ENCODE measurements around the gene C1orf122. TPM values are rescaled to one million over a fixed set of nuclear protein-coding genes. Genes with fewer than 3 reads are reported as not detected.

The C1orf122 gene
- total and polyA plus RNA-seq, 10 of the 15 experiments (the other 5 are each of a cell fraction or from before 2014, with no cell fraction given): 1.6 to 35.8 (median 14.8) TPM

- Histone ChIP-seq H3K36me3 (ENCODE audit: control insufficient read depth in 2 of 2, insufficient read depth in 2 of 2, low read length in 1 of 2) (no peaks in the 10 kb centered on the region), H3K9ac (ENCODE audit: control insufficient read depth, insufficient read depth, low read length) (no peak overlapping the region), H3K79me2 (ENCODE audit: control insufficient read depth, insufficient read depth, low read length) (no peaks in the 10 kb centered on the region; the same call in 1 of the 2 replicates), H2AFZ (ENCODE audit: control insufficient read depth, low read depth, low read length) (peak overlapping the region; percentile 17), H3K4me3 (peak overlapping the region; percentile 44; the same call in 1 of the 2 replicates), H3K27ac (ENCODE audit: control insufficient read depth, insufficient read depth) (no peak overlapping the region), H4K20me1 (ENCODE audit: control insufficient read depth, insufficient read depth) (no peaks in the 10 kb centered on the region), H3K9me3 (replicated peaks; ENCODE audit: control insufficient read depth, insufficient read depth, low read length) (no peaks in the 10 kb centered on the region), H3K27me3 (replicated peaks in 1 of 2; ENCODE audit: control insufficient read depth in 2 of 2, insufficient read depth in 2 of 2, low read length in 1 of 2) (peaks cover 0 to 1% of the 10 kb centered on the region in 2 experiments; a peak in 1 of 4 replicates), H3K4me2 (ENCODE audit: control insufficient read depth, insufficient read depth) (peak overlapping the region; percentile 25; the same call in 1 of the 2 replicates), H3K4me1 (ENCODE audit: control insufficient read depth, insufficient read depth, low read length) (peaks cover 17% of the 10 kb centered on the region)
- DNase-seq (ENCODE audit: low read depth, low spot score) (no peak), ATAC-seq (no peak), FAIRE-seq (peak; percentile 7)
- in situ Hi-C loops (cut with MboI) (no loop called here), intact Hi-C loops (cut with micrococcal nuclease; ENCODE audit: unreplicated experiment) (no loop called here)
- TF ChIP-seq MEF2A (IDR thresholded peaks at IDR 0.05; ENCODE audit: insufficient read depth, low read depth, low read length): no peak
- no peak for TF ChIP-seq CBX3 (IDR thresholded peaks at IDR 0.05; ENCODE audit: borderline replicate concordance, low read depth)
- no peak for TF ChIP-seq WRNIP1 (IDR thresholded peaks at IDR 0.05; ENCODE audit: borderline replicate concordance, low read depth, low read length)
- TF ChIP-seq NR2C2 (IDR thresholded peaks at IDR 0.05; ENCODE audit: borderline replicate concordance, control insufficient read depth, insufficient read length, low read depth): no peak
- TF ChIP-seq ESRRA (IDR thresholded peaks at IDR 0.05; ENCODE audit: low read length): no peak
- TF ChIP-seq SMAD1 (IDR thresholded peaks at IDR 0.05; ENCODE audit: low read depth, partially characterized antibody): no peak
- no peak for TF ChIP-seq CHD2 (IDR thresholded peaks at IDR 0.05; ENCODE audit: borderline replicate concordance, low read depth, low read length)
- no peak for TF ChIP-seq CREB1 (IDR thresholded peaks at IDR 0.05; ENCODE audit: low read depth)
- no peak for TF ChIP-seq NBN (IDR thresholded peaks at IDR 0.05)
- TF ChIP-seq MTA2 (IDR thresholded peaks at IDR 0.05; ENCODE audit: low read depth): no peak
- no peak for TF ChIP-seq STAT1 (conservative IDR thresholded peaks at IDR 0.05)
- no peak for TF ChIP-seq YBX1 (IDR thresholded peaks at IDR 0.05)
- ChIA-PET POLR2A (no interaction called here), RAD21 (ENCODE audit: unreplicated experiment) (no interaction called here), SMC1A (ENCODE audit: uncharacterized antibody, unreplicated experiment) (interaction anchor here (1.0 kb wide), 1 partner anchor 66 kb away, joined by 3 read pairs; the partner anchor contains the start of gene MTF1), CTCF (no interaction called here)
- 81% methylated on average over 25 of the region's 36 CpGs for WGBS (ENCODE audit: insufficient coverage, insufficient replicate concordance, low lambda C conversion rate, missing lambda C conversion rate)
- no TSS peak for BruUV-seq (replicated peaks)
These were observed 14.5 kb upstream of the C1orf122 start for GRCh38 chr1:37792943-37793686.
